HepG2 (cell line): ENCODE data around the gene MAPK7. TPM values are rescaled to one million over a fixed set of nuclear protein-coding genes. Genes with fewer than 3 reads are reported as not detected.

Experiments
- ATAC-seq: fragments of 200-7000 bp; cut with Tn5 transposase; 3 replicates; pipeline ENCODE4 v1.9.1; 2020; ENCODE audit warnings: mild to moderate bottlenecking, moderate library complexity
- BruUV-seq: library from RNA; stranded (reverse); fragments of 400-500 nt; replicated peaks from 2 replicates; lab custom pipeline; 2021; lab: Mats Ljungman, UMichigan
- CTCF ChIA-PET: fragments of 300-600 bp; formaldehyde crosslinking; extraction: SDS; loops from one replicate; lab custom pipeline; 2021; ENCODE audit warnings: low total read pairs, inconsistent platforms, low intra/inter-chr PET ratio; lab: Yijun Ruan, JAX
- POLR2A ChIA-PET: fragments of 350-600 bp; sonication (Branson Sonifier 250); formaldehyde crosslinking; loops from one replicate; lab custom pipeline; 2020; ENCODE audit warnings: antibody characterized with exemption, inconsistent platforms; lab: Yijun Ruan, JAX
- DNase-seq: peaks from one replicate; pipeline ENCODE4 v3.0.0-alpha.2; 2015; ENCODE audit warnings: low spot score
- FAIRE-seq: peaks from 3 replicates; lab custom pipeline; 2011; peaks lifted over from hg19 to GRCh38; lab: Jason Lieb, UNC
- H2AFZ ChIP-seq: one replicate; pipeline ENCODE4 v1.6.1; 2011; ENCODE audit warnings: low read length, inconsistent platforms
- H3K27ac ChIP-seq: fragments of 300-600 bp; 3 replicates; pipeline ENCODE4 v1.8.0; 2011; ENCODE audit warnings: mixed run types, mild to moderate bottlenecking, mixed read lengths, low read length, inconsistent platforms; ENCODE audit not compliant: insufficient read depth; ENCODE audit errors: extremely low read length
- H3K27me3 ChIP-seq, 2 experiments: fragments of 200-600 bp in 1 of 2; 2 replicates in 1 of 2; 3 replicates in 1 of 2; pipeline versions ENCODE4 v1.6.0 to v1.8.0; 2011; ENCODE audit warnings: low read length in 2 of 2, mild to moderate bottlenecking in 2 of 2, moderate library complexity in 2 of 2, inconsistent platforms in 1 of 2; ENCODE audit not compliant: insufficient read depth in 2 of 2, control insufficient read depth in 1 of 2
- H3K36me3 ChIP-seq, 2 experiments: fragments of 200-600 bp in 1 of 2; replicated peaks in 1 of 2; 2 replicates in 1 of 2; 3 replicates in 1 of 2; pipeline versions ENCODE4 v1.5.1 to v1.8.0; 2011; ENCODE audit warnings: low read length in 2 of 2, inconsistent platforms in 1 of 2; ENCODE audit not compliant: insufficient read depth in 2 of 2, control insufficient read depth in 1 of 2
- H3K4me1 ChIP-seq: 2 replicates; pipeline ENCODE4 v1.5.1; 2012; ENCODE audit warnings: low read length, inconsistent platforms; ENCODE audit not compliant: insufficient read depth
- H3K4me2 ChIP-seq: 2 replicates; pipeline ENCODE4 v1.6.0; 2011; ENCODE audit warnings: low read depth, low read length, inconsistent platforms
- H3K4me3 ChIP-seq, 3 experiments: fragments of 200-600 bp in 1 of 3; sonication (generic), shearing (Covaris generic) in 1 of 3; replicated peaks in 1 of 3; 2 replicates each; pipeline ENCODE4 v1.5.1; 2011 to 2016; ENCODE audit warnings: low read length in 3 of 3, inconsistent platforms in 2 of 3, low read depth in 2 of 3, mild to moderate bottlenecking in 2 of 3, control low read depth in 1 of 3, mixed read lengths in 1 of 3; ENCODE audit not compliant: insufficient read depth in 1 of 3
- H3K79me2 ChIP-seq: one replicate; pipeline ENCODE4 v1.6.1; 2011; ENCODE audit warnings: low read length, inconsistent platforms; ENCODE audit not compliant: insufficient read depth
- H3K9ac ChIP-seq: 2 replicates; pipeline ENCODE4 v1.6.0; 2011; ENCODE audit warnings: mild to moderate bottlenecking, low read depth, low read length, inconsistent platforms; ENCODE audit not compliant: insufficient read depth
- H3K9me3 ChIP-seq: 2 replicates; pipeline ENCODE4 v1.5.1; 2012; ENCODE audit warnings: mild to moderate bottlenecking, low read length
- H4K20me1 ChIP-seq: 2 replicates; pipeline ENCODE4 v1.6.0; 2011; ENCODE audit warnings: inconsistent platforms, mild to moderate bottlenecking, low read length, moderate library complexity; ENCODE audit not compliant: insufficient read depth
- ADNP ChIP-seq: sonication (generic); formaldehyde crosslinking; IDR thresholded peaks from 2 replicates; pipeline ENCODE4 v1.4.0; 2020; ENCODE audit warnings: missing genetic modification reagents
- BCL6 ChIP-seq: IDR thresholded peaks from 2 replicates; pipeline ENCODE4 v1.6.1; 2016; ENCODE audit warnings: missing genetic modification reagents, missing compliant biosample characterization
- ERF ChIP-seq: IDR thresholded peaks from 2 replicates; pipeline ENCODE4 v1.6.1; 2018; ENCODE audit warnings: missing biosample characterization, missing genetic modification reagents
- GTF2F1 ChIP-seq: fragments of 150-350 bp; IDR thresholded peaks from 2 replicates; pipeline ENCODE4 v1.6.1; 2014; ENCODE audit warnings: low read length
- GZF1 ChIP-seq: sonication (generic); formaldehyde crosslinking; IDR thresholded peaks from 2 replicates; pipeline ENCODE4 v1.5.1; 2020; ENCODE audit warnings: mild to moderate bottlenecking, missing genetic modification reagents
- IRF2 ChIP-seq: IDR thresholded peaks from 2 replicates; pipeline ENCODE4 v1.6.1; 2018; ENCODE audit warnings: missing genetic modification reagents, missing compliant biosample characterization
- MIER2 ChIP-seq: IDR thresholded peaks from 2 replicates; pipeline ENCODE4 v1.6.1; 2016; ENCODE audit warnings: missing biosample characterization, missing genetic modification reagents
- MXI1 ChIP-seq: IDR thresholded peaks from 3 replicates; pipeline ENCODE4 v1.6.1; 2012; ENCODE audit warnings: low read depth, low read length, inconsistent platforms, borderline replicate concordance
- RELA ChIP-seq: sonication (generic); formaldehyde crosslinking; IDR thresholded peaks from 2 replicates; pipeline ENCODE4 v1.4.0; 2020; ENCODE audit warnings: missing genetic modification reagents
- ZFP36L1 ChIP-seq: sonication (generic); formaldehyde crosslinking; IDR thresholded peaks from 2 replicates; pipeline ENCODE4 v1.8.0; 2022; ENCODE audit warnings: mild to moderate bottlenecking, missing genetic modification reagents, moderate library complexity
- ZNF326 ChIP-seq: sonication (generic); formaldehyde crosslinking; IDR thresholded peaks from 2 replicates; pipeline ENCODE4 v1.4.0; 2020; ENCODE audit warnings: missing genetic modification reagents, borderline replicate concordance
- WGBS: methylation state at CpG from one replicate; pipeline ENCODE4 v1.1.6; 2017; ENCODE audit warnings: low lambda C conversion rate; 5-methylcytosine and 5-hydroxymethylcytosine counted together
- in situ Hi-C: cut with HindIII; loops from 2 replicates; pipeline ENCODE4 v1.10.0; 2017; ENCODE audit warnings: low pct_unique_long_range_greater_than_20kb; ENCODE audit not compliant: extremely low pct_ligation_motif_present
- intact Hi-C: fragments of 100-400 bp; cut with micrococcal nuclease; formaldehyde crosslinking; loops from one replicate; pipeline ENCODE4 v1.10.0; 2022; ENCODE audit not compliant: unreplicated experiment
- polyA plus RNA-seq, 8 experiments: library from polyadenylated mRNA; depleted of rRNA in 3 of 8; stranded (reverse) in 7 of 8; unstranded in 1 of 8; fragments of >200 nt; fragmentation: Illumina TruSeq in 4 of 8; extraction: Trizol in 4 of 8; gene quantifications; 2 replicates each; pipeline versions ENCODE4 v1.2.1 to v1.2.3, GENCODE V29; 2011 to 2016; ENCODE audit warnings: low read depth in 4 of 8, missing spikeins in 1 of 8, mixed read lengths in 1 of 8; ENCODE audit not compliant: insufficient read depth in 1 of 8
- total RNA-seq, 5 experiments: library from RNA; depleted of rRNA; stranded (reverse); fragments of >200 nt; fragmentation: Illumina TruSeq; extraction: Trizol; gene quantifications; 2 replicates each; pipeline ENCODE4 v1.2.3, GENCODE V29; 2016; ENCODE audit warnings: low read depth in 1 of 5
- TF ChIP-seq, protein P1 (sequence below): sonication (generic); formaldehyde crosslinking; IDR thresholded peaks from 2 replicates; pipeline ENCODE4 v1.8.0; 2022; ENCODE audit warnings: mild to moderate bottlenecking, missing genetic modification reagents, borderline replicate concordance
- TF ChIP-seq, protein P2 (sequence below): sonication (generic); formaldehyde crosslinking; IDR thresholded peaks from 2 replicates; pipeline ENCODE4 v1.4.0; 2020; ENCODE audit warnings: missing genetic modification reagents, borderline replicate concordance
- TF ChIP-seq, protein P3 (sequence below): IDR thresholded peaks from 2 replicates; pipeline ENCODE4 v1.4.0; 2020; ENCODE audit warnings: mild to moderate bottlenecking, missing genetic modification reagents

Gene MAPK7
- total and polyA plus RNA-seq, 2 of the 13 experiments (the other 11 are each of a cell fraction or from before 2014, with no cell fraction given), result 2.9 to 5.9 TPM

DNA sequence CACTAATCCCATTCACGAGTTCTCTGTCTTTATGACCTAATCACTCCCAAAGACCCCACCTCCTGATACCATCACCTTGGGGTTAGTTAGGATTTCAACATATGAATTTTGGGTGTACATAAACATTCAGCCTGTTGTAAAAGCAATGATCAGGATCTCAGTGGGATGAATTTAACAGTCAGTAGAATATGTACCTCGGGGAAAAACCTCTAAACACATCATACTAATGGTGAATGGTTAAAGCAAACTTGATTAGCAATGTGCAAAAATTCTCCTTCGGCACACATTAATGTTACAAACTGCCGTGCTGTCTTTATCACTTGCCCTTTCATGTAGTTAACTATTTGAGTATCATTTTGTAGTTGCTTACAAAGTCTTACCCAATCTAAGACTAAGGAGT, 42.9 kb downstream of the MAPK7 start:
- Histone ChIP-seq H3K79me2 (no peaks in the 10 kb centered on the region), H2AFZ (no peak overlapping the region), H3K27me3 (peaks cover 1 to 18% of the 10 kb centered on the region in 2 experiments), H3K9ac (no peak overlapping the region), H4K20me1 (no peaks in the 10 kb centered on the region), H3K4me1 (peaks cover 7% of the 10 kb centered on the region), H3K27ac (no peak overlapping the region), H3K4me3 (no peak overlapping the region), H3K9me3 (no peaks in the 10 kb centered on the region), H3K4me2 (no peak overlapping the region), H3K36me3 (no peaks in the 10 kb centered on the region)
- no peak for TF ChIP-seq BCL6 (CRISPR knock-in tag)
- TF ChIP-seq GTF2F1, result no peak
- no peak for TF ChIP-seq IRF2 (CRISPR knock-in tag)
- TF ChIP-seq, protein P1, sequence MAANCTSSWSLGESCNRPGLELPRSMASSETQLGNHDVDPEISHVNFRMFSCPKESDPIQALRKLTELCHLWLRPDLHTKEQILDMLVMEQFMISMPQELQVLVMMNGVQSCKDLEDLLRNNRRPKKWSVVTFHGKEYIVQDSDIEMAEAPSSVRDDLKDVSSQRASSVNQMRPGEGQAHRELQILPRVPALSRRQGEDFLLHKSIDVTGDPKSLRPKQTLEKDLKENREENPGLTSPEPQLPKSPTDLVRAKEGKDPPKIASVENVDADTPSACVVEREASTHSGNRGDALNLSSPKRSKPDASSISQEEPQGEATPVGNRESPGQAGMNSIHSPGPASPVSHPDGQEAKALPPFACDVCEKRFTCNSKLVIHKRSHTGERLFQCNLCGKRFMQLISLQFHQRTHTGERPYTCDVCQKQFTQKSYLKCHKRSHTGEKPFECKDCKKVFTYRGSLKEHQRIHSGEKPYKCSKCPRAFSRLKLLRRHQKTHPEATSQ (CRISPR knock-in tag), result no peak
- no peak for TF ChIP-seq MIER2 (CRISPR knock-in tag)
- no peak for TF ChIP-seq ERF
- TF ChIP-seq MXI1, result no peak
- in situ Hi-C loops, result no loop called here
- ChIA-PET CTCF (no interaction called here), POLR2A (no interaction called here)
- ATAC-seq (no peak), FAIRE-seq (no peak), DNase-seq (no peak)
- no TSS peak for BruUV-seq
- intact Hi-C loops, result no loop called here
- WGBS, result 2% methylated on average over 3 of the region's 4 CpGs

DNA sequence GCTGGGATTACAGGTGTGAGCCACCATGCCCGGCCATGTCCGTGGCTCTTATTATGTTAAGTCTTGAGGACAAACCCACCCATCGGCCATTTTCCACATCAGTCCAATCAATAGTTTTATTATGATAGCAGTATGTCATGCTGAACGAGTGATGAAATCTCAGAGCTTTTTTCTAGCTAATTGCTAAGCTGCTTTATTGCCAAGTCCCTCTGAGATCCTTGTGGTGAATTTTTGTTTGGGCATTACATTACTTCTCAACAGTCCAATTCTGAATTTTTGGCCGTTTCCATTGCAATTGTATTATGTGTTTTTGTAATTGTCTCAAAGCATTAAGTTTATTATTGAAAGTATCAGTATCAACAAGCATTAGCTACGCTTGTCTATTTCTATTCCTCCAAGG, 43.6 kb downstream of the MAPK7 start:
- intact Hi-C loops, result no loop called here
- no peak overlapping the region for H3K27ac ChIP-seq
- H3K27me3 ChIP-seq, result peaks cover 1 to 11% of the 10 kb centered on the region in 2 experiments
- DNase-seq, result no peak
- FAIRE-seq, result no peak
- no peaks in the 10 kb centered on the region for H3K36me3 ChIP-seq
- no TSS peak for BruUV-seq
- in situ Hi-C loops, result no loop called here
- POLR2A ChIA-PET, result interaction anchor here (0.9 kb wide), 1 partner anchor 44 kb away, joined by 4 read pairs; no protein-coding TSS in a partner anchor
- H3K4me3 ChIP-seq, result no peak overlapping the region
- no peak overlapping the region for H3K9ac ChIP-seq
- H3K79me2 ChIP-seq, result no peaks in the 10 kb centered on the region
- no peak for ATAC-seq
- no peaks in the 10 kb centered on the region for H3K9me3 ChIP-seq
- CTCF ChIA-PET, result no interaction called here
- WGBS, result 64% methylated on average over 6 of the region's 6 CpGs
- H3K4me2 ChIP-seq, result no peak overlapping the region
- peaks cover 7% of the 10 kb centered on the region for H3K4me1 ChIP-seq
- H2AFZ ChIP-seq, result no peak overlapping the region
- H4K20me1 ChIP-seq, result no peaks in the 10 kb centered on the region
- TF ChIP-seq ZFP36L1 (CRISPR knock-in tag) (no peak), RELA (CRISPR knock-in tag) (no peak), ADNP (no peak), ZNF326 (no peak), GZF1 (CRISPR knock-in tag) (no peak)
- TF ChIP-seq, protein P2, sequence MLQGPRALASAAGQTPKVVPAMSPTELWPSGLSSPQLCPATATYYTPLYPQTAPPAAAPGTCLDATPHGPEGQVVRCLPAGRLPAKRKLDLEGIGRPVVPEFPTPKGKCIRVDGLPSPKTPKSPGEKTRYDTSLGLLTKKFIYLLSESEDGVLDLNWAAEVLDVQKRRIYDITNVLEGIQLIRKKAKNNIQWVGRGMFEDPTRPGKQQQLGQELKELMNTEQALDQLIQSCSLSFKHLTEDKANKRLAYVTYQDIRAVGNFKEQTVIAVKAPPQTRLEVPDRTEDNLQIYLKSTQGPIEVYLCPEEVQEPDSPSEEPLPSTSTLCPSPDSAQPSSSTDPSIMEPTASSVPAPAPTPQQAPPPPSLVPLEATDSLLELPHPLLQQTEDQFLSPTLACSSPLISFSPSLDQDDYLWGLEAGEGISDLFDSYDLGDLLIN (CRISPR knock-in tag), result no peak
- TF ChIP-seq, protein P3, sequence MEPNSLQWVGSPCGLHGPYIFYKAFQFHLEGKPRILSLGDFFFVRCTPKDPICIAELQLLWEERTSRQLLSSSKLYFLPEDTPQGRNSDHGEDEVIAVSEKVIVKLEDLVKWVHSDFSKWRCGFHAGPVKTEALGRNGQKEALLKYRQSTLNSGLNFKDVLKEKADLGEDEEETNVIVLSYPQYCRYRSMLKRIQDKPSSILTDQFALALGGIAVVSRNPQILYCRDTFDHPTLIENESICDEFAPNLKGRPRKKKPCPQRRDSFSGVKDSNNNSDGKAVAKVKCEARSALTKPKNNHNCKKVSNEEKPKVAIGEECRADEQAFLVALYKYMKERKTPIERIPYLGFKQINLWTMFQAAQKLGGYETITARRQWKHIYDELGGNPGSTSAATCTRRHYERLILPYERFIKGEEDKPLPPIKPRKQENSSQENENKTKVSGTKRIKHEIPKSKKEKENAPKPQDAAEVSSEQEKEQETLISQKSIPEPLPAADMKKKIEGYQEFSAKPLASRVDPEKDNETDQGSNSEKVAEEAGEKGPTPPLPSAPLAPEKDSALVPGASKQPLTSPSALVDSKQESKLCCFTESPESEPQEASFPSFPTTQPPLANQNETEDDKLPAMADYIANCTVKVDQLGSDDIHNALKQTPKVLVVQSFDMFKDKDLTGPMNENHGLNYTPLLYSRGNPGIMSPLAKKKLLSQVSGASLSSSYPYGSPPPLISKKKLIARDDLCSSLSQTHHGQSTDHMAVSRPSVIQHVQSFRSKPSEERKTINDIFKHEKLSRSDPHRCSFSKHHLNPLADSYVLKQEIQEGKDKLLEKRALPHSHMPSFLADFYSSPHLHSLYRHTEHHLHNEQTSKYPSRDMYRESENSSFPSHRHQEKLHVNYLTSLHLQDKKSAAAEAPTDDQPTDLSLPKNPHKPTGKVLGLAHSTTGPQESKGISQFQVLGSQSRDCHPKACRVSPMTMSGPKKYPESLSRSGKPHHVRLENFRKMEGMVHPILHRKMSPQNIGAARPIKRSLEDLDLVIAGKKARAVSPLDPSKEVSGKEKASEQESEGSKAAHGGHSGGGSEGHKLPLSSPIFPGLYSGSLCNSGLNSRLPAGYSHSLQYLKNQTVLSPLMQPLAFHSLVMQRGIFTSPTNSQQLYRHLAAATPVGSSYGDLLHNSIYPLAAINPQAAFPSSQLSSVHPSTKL (CRISPR knock-in tag), result no peak
